ENCODE measurements around the gene TMPRSS7.

Gene TMPRSS7

DNA sequence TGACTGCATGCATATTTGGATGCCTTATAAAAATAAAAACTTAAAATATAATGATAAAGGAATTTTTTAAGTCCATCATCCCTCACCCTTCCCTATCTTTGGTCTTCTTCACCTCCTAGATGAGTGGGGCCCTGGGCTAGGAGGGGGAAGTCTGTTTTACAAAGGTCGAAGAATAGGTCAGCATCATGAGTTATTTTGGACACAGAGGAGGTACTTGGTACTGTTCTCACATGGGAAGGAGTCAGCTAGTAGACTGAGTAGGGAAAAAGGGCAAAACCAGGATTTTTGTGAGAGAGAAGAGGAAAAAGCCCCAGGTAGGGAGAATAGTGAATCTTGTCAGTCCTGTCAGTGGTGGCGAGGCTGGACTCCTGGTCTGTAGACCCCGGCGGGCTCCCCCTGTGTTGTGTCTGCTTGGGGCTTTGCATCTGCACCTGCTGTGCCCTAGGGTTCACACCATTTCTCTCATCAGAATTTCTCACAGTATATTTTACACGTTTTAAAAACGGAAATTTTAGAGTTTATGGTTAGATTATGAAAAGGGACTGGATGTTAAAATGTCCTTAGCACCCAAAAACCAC lies 81.4 kb downstream of the TMPRSS7 start:
- H4K91ac ChIP-seq (ENCODE audit: low read length) = no peak overlapping the region
- no peak overlapping the region for H3K4me3 ChIP-seq (ENCODE audit: insufficient read depth in 1 of 2, low read depth in 1 of 2, low read length in 2 of 2)
- no peak overlapping the region for H2AK5ac ChIP-seq (ENCODE audit: low read length, severe bottlenecking)
- H3K4me2 ChIP-seq (ENCODE audit: low read length, poor library complexity, severe bottlenecking) = no peak overlapping the region
- no peak overlapping the region for H2BK120ac ChIP-seq (ENCODE audit: low read depth, low read length)
- H3K9ac ChIP-seq (ENCODE audit: low read length) = no peak overlapping the region
- peaks cover 19 to 27% of the 10 kb centered on the region in 2 experiments for H3K36me3 ChIP-seq (ENCODE audit: control insufficient read depth in 1 of 2, insufficient read depth in 2 of 2, low read depth in 1 of 2, low read length in 2 of 2)
- no peak overlapping the region for H3K18ac ChIP-seq (ENCODE audit: low read depth in 1 of 2, low read length in 2 of 2)
- WGBS = 93% methylated on average over 1 of the region's 6 CpGs
- no peak overlapping the region for H3K14ac ChIP-seq (ENCODE audit: low read length in 2 of 2)
- H2BK12ac ChIP-seq (ENCODE audit: low read length in 2 of 2) = no peak overlapping the region
- H3K23ac ChIP-seq (ENCODE audit: low read length in 2 of 2) = no peak overlapping the region
- no peak overlapping the region for H2AFZ ChIP-seq (ENCODE audit: low read depth, low read length)
- no peaks in the 10 kb centered on the region for H3K4me1 ChIP-seq (ENCODE audit: control insufficient read depth, insufficient read depth, low read depth, low read length)
- no peak for DNase-seq
- H4K8ac ChIP-seq (ENCODE audit: low read length) = no peak overlapping the region
- no peak overlapping the region for H3K4ac ChIP-seq (ENCODE audit: low read depth in 1 of 2, low read length in 2 of 2)
- H3K9me3 ChIP-seq (ENCODE audit: control insufficient read depth, low read length) = no peaks in the 10 kb centered on the region
- H3K79me1 ChIP-seq (replicated peaks; ENCODE audit: low read length, poor library complexity, severe bottlenecking) = peaks cover 29% of the 10 kb centered on the region
- no peak overlapping the region for H2BK15ac ChIP-seq (ENCODE audit: low read depth, poor library complexity, severe bottlenecking)
- no peak overlapping the region for H2BK5ac ChIP-seq (ENCODE audit: low read depth, low read length, poor library complexity, severe bottlenecking)
- H3K27me3 ChIP-seq (ENCODE audit: control insufficient read depth in 1 of 2, insufficient read depth in 1 of 2, low read length in 2 of 2) = no peaks in the 10 kb centered on the region
- H3K27ac ChIP-seq (ENCODE audit: low read length, poor library complexity, severe bottlenecking) = no peak overlapping the region

DNA sequence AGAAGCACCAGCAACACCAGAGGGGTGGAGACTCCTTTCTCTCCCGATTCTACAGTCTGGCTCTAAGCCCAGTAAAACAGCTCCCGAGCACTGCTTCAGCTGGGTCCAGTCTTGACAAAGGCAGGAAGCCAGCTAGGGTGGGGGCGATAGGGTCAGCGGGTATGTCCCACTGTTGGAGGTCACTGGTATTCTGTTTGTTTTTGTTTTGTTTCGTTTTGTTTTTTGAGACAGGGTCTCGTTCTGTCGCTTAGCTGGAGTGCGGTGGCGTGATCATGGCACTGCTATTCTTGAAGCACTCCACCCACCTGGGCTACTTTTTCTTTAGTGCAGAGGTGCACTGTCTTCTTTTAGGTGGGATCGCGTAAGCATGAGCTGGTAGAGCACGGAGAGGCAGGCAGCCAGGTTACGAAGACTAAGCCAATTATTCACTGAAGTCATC lies 82.2 kb downstream of the TMPRSS7 start:
- Histone ChIP-seq H2AFZ (ENCODE audit: low read depth, low read length) (no peak overlapping the region), H2BK120ac (ENCODE audit: low read depth, low read length) (no peak overlapping the region), H4K91ac (ENCODE audit: low read length) (no peak overlapping the region), H2BK12ac (ENCODE audit: low read length in 2 of 2) (no peak overlapping the region), H3K27ac (ENCODE audit: low read length, poor library complexity, severe bottlenecking) (no peak overlapping the region), H3K9ac (ENCODE audit: low read length) (no peak overlapping the region), H3K14ac (ENCODE audit: low read length in 2 of 2) (no peak overlapping the region), H3K4me1 (ENCODE audit: control insufficient read depth, insufficient read depth, low read depth, low read length) (no peaks in the 10 kb centered on the region), H3K36me3 (ENCODE audit: control insufficient read depth in 1 of 2, insufficient read depth in 2 of 2, low read depth in 1 of 2, low read length in 2 of 2) (peaks cover 19 to 21% of the 10 kb centered on the region in 2 experiments), H2AK5ac (ENCODE audit: low read length, severe bottlenecking) (no peak overlapping the region), H3K79me1 (replicated peaks; ENCODE audit: low read length, poor library complexity, severe bottlenecking) (peaks cover 23% of the 10 kb centered on the region), H2BK5ac (ENCODE audit: low read depth, low read length, poor library complexity, severe bottlenecking) (no peak overlapping the region), H3K4ac (ENCODE audit: low read depth in 1 of 2, low read length in 2 of 2) (no peak overlapping the region), H3K27me3 (ENCODE audit: control insufficient read depth in 1 of 2, insufficient read depth in 1 of 2, low read length in 2 of 2) (no peaks in the 10 kb centered on the region), H3K4me2 (ENCODE audit: low read length, poor library complexity, severe bottlenecking) (no peak overlapping the region), H3K18ac (ENCODE audit: low read depth in 1 of 2, low read length in 2 of 2) (no peak overlapping the region), H3K9me3 (ENCODE audit: control insufficient read depth, low read length) (no peaks in the 10 kb centered on the region), H3K4me3 (ENCODE audit: insufficient read depth in 1 of 2, low read depth in 1 of 2, low read length in 2 of 2) (no peak overlapping the region), H4K8ac (ENCODE audit: low read length) (no peak overlapping the region), H2BK15ac (ENCODE audit: low read depth, poor library complexity, severe bottlenecking) (no peak overlapping the region), H3K23ac (ENCODE audit: low read length in 2 of 2) (no peak overlapping the region)
- WGBS = 97% methylated on average over 13 of the region's 13 CpGs
- no peak for DNase-seq

DNA sequence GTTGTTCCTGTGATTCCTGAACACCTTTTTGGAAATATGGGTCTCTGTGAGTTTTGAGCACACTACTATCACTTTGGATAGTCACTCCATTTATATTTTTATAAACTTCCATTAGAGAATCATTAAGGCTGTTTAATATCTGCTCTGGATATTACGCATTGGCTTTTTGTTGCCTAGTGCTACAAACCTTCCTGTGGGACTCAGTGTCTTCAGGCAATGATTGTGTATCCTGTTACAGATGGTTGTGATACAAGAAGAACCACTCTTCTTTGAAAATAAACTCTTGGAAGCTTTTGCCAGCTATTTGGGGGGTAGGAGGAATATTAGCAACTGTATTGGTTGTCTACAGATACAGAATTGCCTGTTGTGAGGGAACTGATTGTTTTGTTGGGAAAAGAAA lies 82.9 kb downstream of the TMPRSS7 start:
- Histone ChIP-seq H4K91ac (ENCODE audit: low read length) (no peak overlapping the region), H3K27me3 (ENCODE audit: control insufficient read depth in 1 of 2, insufficient read depth in 1 of 2, low read length in 2 of 2) (no peaks in the 10 kb centered on the region), H3K18ac (ENCODE audit: low read depth in 1 of 2, low read length in 2 of 2) (no peak overlapping the region), H3K79me1 (replicated peaks; ENCODE audit: low read length, poor library complexity, severe bottlenecking) (peaks cover 23% of the 10 kb centered on the region), H4K8ac (ENCODE audit: low read length) (no peak overlapping the region), H3K14ac (ENCODE audit: low read length in 2 of 2) (no peak overlapping the region), H3K4me2 (ENCODE audit: low read length, poor library complexity, severe bottlenecking) (no peak overlapping the region), H3K4me3 (ENCODE audit: insufficient read depth in 1 of 2, low read depth in 1 of 2, low read length in 2 of 2) (no peak overlapping the region), H3K36me3 (ENCODE audit: control insufficient read depth in 1 of 2, insufficient read depth in 2 of 2, low read depth in 1 of 2, low read length in 2 of 2) (peaks cover 19 to 21% of the 10 kb centered on the region in 2 experiments), H3K27ac (ENCODE audit: low read length, poor library complexity, severe bottlenecking) (no peak overlapping the region), H3K9ac (ENCODE audit: low read length) (no peak overlapping the region), H2AK5ac (ENCODE audit: low read length, severe bottlenecking) (no peak overlapping the region), H3K23ac (ENCODE audit: low read length in 2 of 2) (no peak overlapping the region), H3K4me1 (ENCODE audit: control insufficient read depth, insufficient read depth, low read depth, low read length) (no peaks in the 10 kb centered on the region), H2AFZ (ENCODE audit: low read depth, low read length) (no peak overlapping the region), H2BK12ac (ENCODE audit: low read length in 2 of 2) (no peak overlapping the region), H2BK120ac (ENCODE audit: low read depth, low read length) (no peak overlapping the region), H2BK15ac (ENCODE audit: low read depth, poor library complexity, severe bottlenecking) (no peak overlapping the region), H3K4ac (ENCODE audit: low read depth in 1 of 2, low read length in 2 of 2) (no peak overlapping the region), H2BK5ac (ENCODE audit: low read depth, low read length, poor library complexity, severe bottlenecking) (no peak overlapping the region), H3K9me3 (ENCODE audit: control insufficient read depth, low read length) (no peaks in the 10 kb centered on the region)
- DNase-seq = no peak
- WGBS = 98% methylated on average over 1 of the region's 1 CpG

DNA sequence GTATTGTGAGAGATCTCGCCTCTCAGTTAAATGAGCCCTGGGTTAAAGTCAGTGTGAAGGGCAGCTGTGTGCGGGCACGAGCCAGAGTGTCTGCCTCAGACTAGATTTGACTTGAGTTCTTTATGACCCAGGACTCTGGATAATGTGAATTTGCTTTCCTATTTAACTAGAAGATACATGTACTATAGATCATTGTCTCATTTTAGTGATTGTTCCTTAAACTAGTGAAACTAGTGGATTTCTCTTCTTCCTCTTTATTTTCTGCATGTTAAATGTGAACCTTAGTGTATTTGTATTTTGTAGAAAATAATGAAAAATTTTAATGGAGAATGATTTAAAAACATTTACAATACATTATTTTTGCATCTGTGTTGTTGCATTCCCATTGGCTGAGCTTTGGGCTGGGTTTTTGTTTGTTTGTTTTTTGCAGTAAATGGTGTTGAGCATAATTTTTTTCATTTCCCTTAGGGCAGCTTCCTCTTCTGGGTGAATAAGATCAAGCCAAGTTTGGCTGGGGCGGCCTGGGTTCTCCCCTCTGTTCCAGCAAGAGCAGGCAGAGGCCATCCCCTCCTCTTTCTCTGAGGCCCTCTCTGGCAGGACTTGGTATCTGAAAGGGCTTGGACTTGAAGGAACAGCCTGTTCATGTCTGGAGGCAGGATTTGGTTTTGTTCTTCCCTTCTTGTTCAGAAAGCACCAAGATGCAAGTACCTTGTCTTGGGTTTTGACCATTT lies 83.5 kb downstream of the TMPRSS7 start:
- no peaks in the 10 kb centered on the region for H3K4me1 ChIP-seq (ENCODE audit: control insufficient read depth, insufficient read depth, low read depth, low read length)
- H3K23ac ChIP-seq (ENCODE audit: low read length in 2 of 2) = no peak overlapping the region
- no peaks in the 10 kb centered on the region for H3K9me3 ChIP-seq (ENCODE audit: control insufficient read depth, low read length)
- H3K4me3 ChIP-seq (ENCODE audit: insufficient read depth in 1 of 2, low read depth in 1 of 2, low read length in 2 of 2) = no peak overlapping the region
- WGBS = 86% methylated on average over 4 of the region's 4 CpGs
- no peak overlapping the region for H3K18ac ChIP-seq (ENCODE audit: low read depth in 1 of 2, low read length in 2 of 2)
- H3K4me2 ChIP-seq (ENCODE audit: low read length, poor library complexity, severe bottlenecking) = no peak overlapping the region
- H2BK12ac ChIP-seq (ENCODE audit: low read length in 2 of 2) = no peak overlapping the region
- no peak overlapping the region for H2AFZ ChIP-seq (ENCODE audit: low read depth, low read length)
- no peak overlapping the region for H2AK5ac ChIP-seq (ENCODE audit: low read length, severe bottlenecking)
- H3K9ac ChIP-seq (ENCODE audit: low read length) = no peak overlapping the region
- no peak overlapping the region for H3K27ac ChIP-seq (ENCODE audit: low read length, poor library complexity, severe bottlenecking)
- no peak overlapping the region for H4K91ac ChIP-seq (ENCODE audit: low read length)
- DNase-seq = no peak
- no peak overlapping the region for H2BK120ac ChIP-seq (ENCODE audit: low read depth, low read length)
- no peaks in the 10 kb centered on the region for H3K27me3 ChIP-seq (ENCODE audit: control insufficient read depth in 1 of 2, insufficient read depth in 1 of 2, low read length in 2 of 2)
- no peak overlapping the region for H2BK5ac ChIP-seq (ENCODE audit: low read depth, low read length, poor library complexity, severe bottlenecking)
- no peak overlapping the region for H2BK15ac ChIP-seq (ENCODE audit: low read depth, poor library complexity, severe bottlenecking)
- H3K36me3 ChIP-seq (ENCODE audit: control insufficient read depth in 1 of 2, insufficient read depth in 2 of 2, low read depth in 1 of 2, low read length in 2 of 2) = peaks cover 16 to 21% of the 10 kb centered on the region in 2 experiments
- H3K14ac ChIP-seq (ENCODE audit: low read length in 2 of 2) = no peak overlapping the region
- no peak overlapping the region for H3K4ac ChIP-seq (ENCODE audit: low read depth in 1 of 2, low read length in 2 of 2)
- peaks cover 23% of the 10 kb centered on the region for H3K79me1 ChIP-seq (replicated peaks; ENCODE audit: low read length, poor library complexity, severe bottlenecking)
- H4K8ac ChIP-seq (ENCODE audit: low read length) = no peak overlapping the region

Measured in mesenchymal stem cell (in vitro differentiated cells and primary cell).